Esophagus squamous epithelium (tissue), 5 donors: Measurements from ENCODE around the gene DPEP1. TPM values are rescaled to one million over a fixed set of nuclear protein-coding genes. Genes with fewer than 3 reads are reported as not detected.

ENCODE experiments used
- DNase-seq: peaks from one replicate; lab custom pipeline; 2025; lab: John Stamatoyannopoulos, UW
- H3K27ac ChIP-seq, 4 donors: fragments of 200-600 bp; sonication (generic); one replicate each; pipeline ENCODE4 v1.5.1; 2016 to 2019; ENCODE audit warnings: mild to moderate bottlenecking in 1 of 4
- H3K27me3 ChIP-seq, 4 donors: fragments of 200-600 bp; sonication (generic); 1 replicate in 3 of 4; 2 replicates in 1 of 4; pipeline versions ENCODE4 v1.5.1 to v1.6.0; 2017 to 2021; ENCODE audit warnings: antibody characterized with exemption in 1 of 4
- H3K36me3 ChIP-seq, 3 donors: fragments of 200-600 bp; sonication (generic); one replicate each; pipeline ENCODE4 v1.5.1; 2016 to 2019
- H3K4me1 ChIP-seq, 3 donors: fragments of 200-600 bp; sonication (generic); one replicate each; pipeline ENCODE4 v1.5.1; 2017 to 2019
- H3K4me3 ChIP-seq, 4 donors: fragments of 200-600 bp; sonication (generic); 1 replicate in 3 of 4; 2 replicates in 1 of 4; pipeline ENCODE4 v1.5.1; 2016 to 2019; ENCODE audit warnings: mild to moderate bottlenecking in 2 of 4, moderate library complexity in 1 of 4
- H3K9me3 ChIP-seq, 3 donors: fragments of 200-600 bp; sonication (generic); one replicate each; pipeline ENCODE4 v1.5.1; 2016 to 2019
- CTCF ChIP-seq, 6 experiments: fragments of 450-650 bp in 4 of 6; fragments of 200-600 bp in 2 of 6; sonication (generic) in 2 of 6; IDR thresholded peaks; one replicate each; pipeline ENCODE4 v1.5.1; 2016 to 2019; ENCODE audit warnings: antibody characterized with exemption in 6 of 6, mild to moderate bottlenecking in 4 of 6, moderate library complexity in 4 of 6
- POLR2A ChIP-seq, 4 donors: fragments of 450-650 bp; IDR thresholded peaks; one replicate each; pipeline ENCODE4 v1.6.1; 2017; ENCODE audit warnings: antibody characterized with exemption in 4 of 4, mild to moderate bottlenecking in 4 of 4, moderate library complexity in 3 of 4
- WGBS, 2 donors: methylation state at CpG; one replicate each; pipeline ENCODE4 v1.1.5; 2018; 5-methylcytosine and 5-hydroxymethylcytosine counted together
- intact Hi-C: fragments of 100-400 bp; cut with DNase I; formaldehyde crosslinking; loops from one replicate; pipeline ENCODE4 v1.15.0; 2022
- total RNA-seq, 4 donors: library from RNA; depleted of rRNA; stranded (reverse); fragments of >200 nt; gene quantifications; one replicate each; pipeline ENCODE4 v1.1.0, GENCODE V29; 2016
- donor health status: DM: yes; HTN: yes; CAD: no.

The DPEP1 gene
- total RNA-seq, 4 donors from 2014 or later, result 0.76 to 4.1 TPM; not detected in 2

- no peak for TF ChIP-seq CTCF (IDR thresholded peaks at IDR 0.05)
- TF ChIP-seq POLR2A (IDR thresholded peaks at IDR 0.05), result no peak
- H3K4me1 ChIP-seq, result peaks cover 0 to 15% (median 8%) of the 10 kb centered on the region in 3 donors
- no peak overlapping the region for H3K4me3 ChIP-seq
- no peak overlapping the region for H3K27ac ChIP-seq
- intact Hi-C loops, result no loop called here
- no peak for DNase-seq
- peaks cover 8 to 57% (median 23%) of the 10 kb centered on the region in 3 donors for H3K36me3 ChIP-seq
- WGBS, 2 donors, result 88 to 92% methylated on average over 4 of the region's 11 CpGs
- no peaks in the 10 kb centered on the region for H3K9me3 ChIP-seq
- peaks cover 0 to 6% (median 0%) of the 10 kb centered on the region in 4 donors for H3K27me3 ChIP-seq
Measured at GRCh38 chr16:89645122-89645521, 31.7 kb downstream of the DPEP1 start.

- TF ChIP-seq CTCF (IDR thresholded peaks at IDR 0.05) (no peak), POLR2A (IDR thresholded peaks at IDR 0.05) (no peak)
- Histone ChIP-seq H3K36me3 (peaks cover 8 to 68% (median 23%) of the 10 kb centered on the region in 3 donors), H3K4me1 (peaks cover 0 to 6% (median 0%) of the 10 kb centered on the region in 3 donors), H3K4me3 (no peak overlapping the region), H3K27me3 (no peaks in the 10 kb centered on the region), H3K9me3 (no peaks in the 10 kb centered on the region), H3K27ac (no peak overlapping the region)
- intact Hi-C loops, result no loop called here
- no peak for DNase-seq
- 87% methylated on average over 11 of the region's 22 CpGs; no CpG with 5 or more reads in 1 of the 2 donors for WGBS, 2 donors
Measured at GRCh38 chr16:89646270-89646669, 32.8 kb downstream of the DPEP1 start.

- no peak for TF ChIP-seq POLR2A (IDR thresholded peaks at IDR 0.05)
- no peak for TF ChIP-seq CTCF (IDR thresholded peaks at IDR 0.05)
- intact Hi-C loops, result no loop called here
- H3K36me3 ChIP-seq, result peaks cover 10 to 75% (median 23%) of the 10 kb centered on the region in 3 donors
- H3K4me1 ChIP-seq, result no peaks in the 10 kb centered on the region
- H3K4me3 ChIP-seq, result no peak overlapping the region
- no peaks in the 10 kb centered on the region for H3K27me3 ChIP-seq
- no peak for DNase-seq
- no peak overlapping the region for H3K27ac ChIP-seq
- 40 to 78% methylated on average over 1 to 7 of the region's 12 CpGs for WGBS, 2 donors
- H3K9me3 ChIP-seq, result no peaks in the 10 kb centered on the region
Measured at GRCh38 chr16:89646906-89647305, 33.5 kb downstream of the DPEP1 start.

GRCh38 chr16:89651584-89651983 lies 38.1 kb downstream of the DPEP1 start:
- peaks cover 4 to 70% (median 8%) of the 10 kb centered on the region in 3 donors for H3K36me3 ChIP-seq
- DNase-seq, result no peak
- no peak for TF ChIP-seq POLR2A (IDR thresholded peaks at IDR 0.05)
- TF ChIP-seq CTCF (IDR thresholded peaks at IDR 0.05), result no peak

GRCh38 chr16:89653656-89654295 lies 40.3 kb downstream of the DPEP1 start:
- intact Hi-C loops, result no loop called here
- Histone ChIP-seq H3K4me1 (peaks cover 11 to 25% (median 15%) of the 10 kb centered on the region in 3 donors), H3K4me3 (no peak overlapping the region), H3K27ac (no peak overlapping the region), H3K36me3 (peaks cover 0 to 55% (median 4%) of the 10 kb centered on the region in 3 donors), H3K9me3 (no peaks in the 10 kb centered on the region), H3K27me3 (no peaks in the 10 kb centered on the region)
- TF ChIP-seq POLR2A (IDR thresholded peaks at IDR 0.05), result no peak
- TF ChIP-seq CTCF (IDR thresholded peaks at IDR 0.05), result no peak
- DNase-seq, result no peak
- WGBS, 2 donors, result 86 to 87% methylated on average over 9 to 10 of the region's 10 CpGs

More at GRCh38 chr16:89651584-89651983, 38.1 kb downstream of the DPEP1 start:
- Histone ChIP-seq H3K4me1 (peaks cover 3 to 11% (median 4%) of the 10 kb centered on the region in 3 donors), H3K4me3 (no peak overlapping the region), H3K27me3 (no peaks in the 10 kb centered on the region), H3K9me3 (no peaks in the 10 kb centered on the region), H3K27ac (no peak overlapping the region)
- WGBS, 2 donors, result 86 to 88% methylated on average over 4 to 15 of the region's 15 CpGs
- intact Hi-C loops, result no loop called here
